Measurements from ENCODE around the gene SCTR. TPM values are rescaled to one million over a fixed set of nuclear protein-coding genes. Genes with fewer than 3 reads are reported as not detected.

Gene SCTR
- total and polyA plus RNA-seq, 2 donors (not counting 1 experiment from before 2014, with no cell fraction given), result not detected

- Histone ChIP-seq H3K79me2 (ENCODE audit: control insufficient read depth, insufficient read depth, low read length) (no peaks in the 10 kb centered on the region), H3K4me1 (ENCODE audit: control insufficient read depth in 2 of 2, insufficient read depth in 2 of 2, low read length in 2 of 2) (no peaks in the 10 kb centered on the region), H3K4me3 (ENCODE audit: control extremely low read depth in 1 of 5, extremely low read depth in 1 of 5, insufficient read depth in 1 of 5, low read depth in 2 of 5, low read length in 4 of 5) (no peak overlapping the region), H3K36me3 (replicated peaks in 1 of 2; ENCODE audit: control extremely low read depth in 1 of 2, control insufficient read depth in 1 of 2, extremely low read depth in 1 of 2, insufficient read depth in 2 of 2, low read length in 1 of 2) (no peaks in the 10 kb centered on the region), H3K4me2 (replicated peaks; ENCODE audit: low read depth, low read length, poor library complexity, severe bottlenecking) (no peak overlapping the region), H2AFZ (ENCODE audit: insufficient read depth, low read depth, low read length, poor library complexity, severe bottlenecking) (no peak overlapping the region), H4K20me1 (ENCODE audit: control insufficient read depth, insufficient read depth, low read length, poor library complexity, severe bottlenecking) (no peaks in the 10 kb centered on the region), H3K9ac (ENCODE audit: low read length) (no peak overlapping the region), H3K27me3 (replicated peaks in 1 of 4; ENCODE audit: control extremely low read depth in 1 of 4, control insufficient read depth in 3 of 4, insufficient read depth in 4 of 4, low read length in 3 of 4) (peaks cover 0 to 20% (median 5%) of the 10 kb centered on the region in 4 experiments), H3K9me3 (ENCODE audit: control extremely low read depth in 1 of 3, control insufficient read depth in 2 of 3, insufficient read depth in 1 of 3, low read length in 2 of 3) (no peaks in the 10 kb centered on the region), H3K27ac (ENCODE audit: low read length in 2 of 2) (no peak overlapping the region)
- intact Hi-C loops (cut with micrococcal nuclease), result no loop called here
- DNase-seq (no peak), ATAC-seq (ENCODE audit: low read depth) (no peak)
- H3K4me3 Mint-ChIP-seq, result no peak overlapping the region
- CTCF ChIA-PET, result no interaction called here
- WGBS (ENCODE audit: insufficient coverage), result 95% methylated on average over 2 of the region's 3 CpGs
- POLR2A ChIA-PET, result no interaction called here
- TF ChIP-seq CTCF (IDR thresholded peaks at IDR 0.05), result no peak
- TF ChIP-seq EZH2 (IDR thresholded peaks at IDR 0.05; ENCODE audit: borderline replicate concordance, insufficient read depth, low read depth, low read length, poor library complexity, severe bottlenecking), result no peak
- H3K4me1 Mint-ChIP-seq, result no peaks in the 10 kb centered on the region
- no peak overlapping the region for H3K27ac Mint-ChIP-seq
- H3K27me3 Mint-ChIP-seq, result peaks cover 55% of the 10 kb centered on the region
- H3K9me3 Mint-ChIP-seq (ENCODE audit: insufficient read depth), result no peaks in the 10 kb centered on the region
These were observed 74.8 kb downstream of the SCTR start for GRCh38 chr2:119449521-119449920.

GRCh38 chr2:119448427-119449141, 75.7 kb downstream of the SCTR start:
- Mint-ChIP-seq H3K9me3 (ENCODE audit: insufficient read depth) (no peaks in the 10 kb centered on the region), H3K4me3 (no peak overlapping the region), H3K27ac (no peak overlapping the region), H3K27me3 (peaks cover 50% of the 10 kb centered on the region), H3K4me1 (no peaks in the 10 kb centered on the region)
- no peaks in the 10 kb centered on the region for H3K79me2 ChIP-seq (ENCODE audit: control insufficient read depth, insufficient read depth, low read length)
- H2AFZ ChIP-seq (ENCODE audit: insufficient read depth, low read depth, low read length, poor library complexity, severe bottlenecking), result no peak overlapping the region
- intact Hi-C loops (cut with micrococcal nuclease), result no loop called here
- POLR2A ChIA-PET, result no interaction called here
- CTCF ChIA-PET, result no interaction called here
- H3K27me3 ChIP-seq (replicated peaks in 1 of 4; ENCODE audit: control extremely low read depth in 1 of 4, control insufficient read depth in 3 of 4, insufficient read depth in 4 of 4, low read length in 3 of 4), result peaks cover 0 to 17% (median 5%) of the 10 kb centered on the region in 4 experiments
- no peak overlapping the region for H3K4me3 ChIP-seq (ENCODE audit: control extremely low read depth in 1 of 5, extremely low read depth in 1 of 5, insufficient read depth in 1 of 5, low read depth in 2 of 5, low read length in 4 of 5)
- no peaks in the 10 kb centered on the region for H3K4me1 ChIP-seq (ENCODE audit: control insufficient read depth in 2 of 2, insufficient read depth in 2 of 2, low read length in 2 of 2)
- TF ChIP-seq EZH2 (IDR thresholded peaks at IDR 0.05; ENCODE audit: borderline replicate concordance, insufficient read depth, low read depth, low read length, poor library complexity, severe bottlenecking) (no peak), CTCF (IDR thresholded peaks at IDR 0.05) (no peak)
- WGBS (ENCODE audit: insufficient coverage), result 87% methylated on average over 9 of the region's 9 CpGs
- no peak overlapping the region for H3K9ac ChIP-seq (ENCODE audit: low read length)
- DNase-seq, result no peak
- H3K36me3 ChIP-seq (replicated peaks in 1 of 2; ENCODE audit: control extremely low read depth in 1 of 2, control insufficient read depth in 1 of 2, extremely low read depth in 1 of 2, insufficient read depth in 2 of 2, low read length in 1 of 2), result no peaks in the 10 kb centered on the region
- no peak overlapping the region for H3K27ac ChIP-seq (ENCODE audit: low read length in 2 of 2)
- H3K9me3 ChIP-seq (ENCODE audit: control extremely low read depth in 1 of 3, control insufficient read depth in 2 of 3, insufficient read depth in 1 of 3, low read length in 2 of 3), result no peaks in the 10 kb centered on the region
- no peak for ATAC-seq (ENCODE audit: low read depth)
- H3K4me2 ChIP-seq (replicated peaks; ENCODE audit: low read depth, low read length, poor library complexity, severe bottlenecking), result no peak overlapping the region
- no peaks in the 10 kb centered on the region for H4K20me1 ChIP-seq (ENCODE audit: control insufficient read depth, insufficient read depth, low read length, poor library complexity, severe bottlenecking)
